ENCODE results near the gene TMEM191B.
"Not testable (repeated sequence)": the region's sequence is repeated elsewhere in the genome, so short reads cannot be mapped to it uniquely, and the experiment has no call there.

Gene TMEM191B

DNA sequence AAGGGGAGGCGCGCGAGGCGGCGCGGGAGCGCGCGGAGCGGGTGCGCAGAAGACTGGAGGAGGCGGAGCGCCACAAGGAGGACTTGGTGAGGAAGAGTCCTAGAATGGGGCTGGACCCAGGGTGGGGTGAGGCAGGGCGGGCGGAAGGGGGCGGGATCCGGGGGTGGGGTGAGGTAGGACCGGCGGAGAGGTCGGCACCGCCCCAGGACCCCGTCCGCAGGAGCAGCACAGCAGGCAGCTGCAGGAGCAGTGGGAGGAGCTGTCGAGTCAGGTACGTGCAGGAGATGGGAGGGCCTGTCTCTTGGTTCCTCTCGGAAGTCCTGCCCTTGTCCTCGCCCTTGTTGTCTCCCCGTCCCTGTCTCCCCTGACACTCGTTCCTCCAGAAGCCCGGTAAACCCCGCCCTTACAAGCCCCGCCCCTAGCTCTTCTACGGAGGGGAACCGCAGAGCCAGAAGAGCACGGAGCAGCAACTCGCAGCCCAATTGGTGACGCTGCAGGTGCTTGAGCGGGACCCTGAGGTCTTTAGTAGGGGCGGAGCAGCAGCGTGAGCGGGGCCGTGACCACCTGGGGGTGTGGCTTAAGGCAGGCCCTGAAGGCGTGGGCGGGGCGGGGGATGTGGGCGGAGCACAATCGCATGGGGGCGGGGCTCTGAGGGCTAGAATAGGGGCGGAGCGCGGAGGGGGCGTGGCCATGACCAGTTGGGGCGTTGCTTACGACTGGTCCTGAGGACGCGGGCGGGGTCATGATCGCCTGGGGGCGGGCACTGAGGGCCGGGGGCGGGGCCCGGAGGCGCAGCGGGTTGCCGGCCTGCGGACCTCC is 1.2 kb downstream of the TMEM191B start:
- not testable (repeated sequence) for H3K36me3 ChIP-seq (ENCODE audit: insufficient read depth, low read length); H3K9ac ChIP-seq (ENCODE audit: low read length); H3K4me3 ChIP-seq (ENCODE audit: low read depth, low read length, poor library complexity, severe bottlenecking); H2AFZ ChIP-seq (ENCODE audit: low read length); H3K79me2 ChIP-seq (ENCODE audit: insufficient read depth, low read length); H3K9me3 ChIP-seq (ENCODE audit: low read length); H3K27ac ChIP-seq (ENCODE audit: low read depth, low read length, poor library complexity, severe bottlenecking); H3K4me1 ChIP-seq (ENCODE audit: insufficient read depth, low read length, severe bottlenecking); H4K20me1 ChIP-seq (ENCODE audit: insufficient read depth, low read length); H3K4me2 ChIP-seq (ENCODE audit: low read length); H3K9me2 ChIP-seq (ENCODE audit: low read depth, low read length); H3K27me3 ChIP-seq (ENCODE audit: insufficient read depth, low read length); H3F3A ChIP-seq (ENCODE audit: insufficient read depth, low read length)

- H3K4me3 ChIP-seq (ENCODE audit: low read depth, low read length, poor library complexity, severe bottlenecking); H3K27ac ChIP-seq (ENCODE audit: low read depth, low read length, poor library complexity, severe bottlenecking); H3K9me3 ChIP-seq (ENCODE audit: low read length); H3K27me3 ChIP-seq (ENCODE audit: insufficient read depth, low read length); H3K9me2 ChIP-seq (ENCODE audit: low read depth, low read length); H3F3A ChIP-seq (ENCODE audit: insufficient read depth, low read length); H3K9ac ChIP-seq (ENCODE audit: low read length); H3K4me2 ChIP-seq (ENCODE audit: low read length); H3K79me2 ChIP-seq (ENCODE audit: insufficient read depth, low read length); H3K36me3 ChIP-seq (ENCODE audit: insufficient read depth, low read length); H3K4me1 ChIP-seq (ENCODE audit: insufficient read depth, low read length, severe bottlenecking); H2AFZ ChIP-seq (ENCODE audit: low read length); H4K20me1 ChIP-seq (ENCODE audit: insufficient read depth, low read length): not testable (repeated sequence)
Measured at GRCh38 chr22:18529416-18530145, 2.0 kb downstream of the TMEM191B start.

- H3K9ac ChIP-seq (ENCODE audit: low read length); H4K20me1 ChIP-seq (ENCODE audit: insufficient read depth, low read length); H3K36me3 ChIP-seq (ENCODE audit: insufficient read depth, low read length); H3K9me3 ChIP-seq (ENCODE audit: low read length); H3F3A ChIP-seq (ENCODE audit: insufficient read depth, low read length); H3K4me1 ChIP-seq (ENCODE audit: insufficient read depth, low read length, severe bottlenecking); H3K9me2 ChIP-seq (ENCODE audit: low read depth, low read length); H3K27me3 ChIP-seq (ENCODE audit: insufficient read depth, low read length); H3K27ac ChIP-seq (ENCODE audit: low read depth, low read length, poor library complexity, severe bottlenecking); H2AFZ ChIP-seq (ENCODE audit: low read length); H3K4me2 ChIP-seq (ENCODE audit: low read length); H3K79me2 ChIP-seq (ENCODE audit: insufficient read depth, low read length); H3K4me3 ChIP-seq (ENCODE audit: low read depth, low read length, poor library complexity, severe bottlenecking): not testable (repeated sequence)
Measured at GRCh38 chr22:18533633-18534032, 6.0 kb downstream of the TMEM191B start.

DNA sequence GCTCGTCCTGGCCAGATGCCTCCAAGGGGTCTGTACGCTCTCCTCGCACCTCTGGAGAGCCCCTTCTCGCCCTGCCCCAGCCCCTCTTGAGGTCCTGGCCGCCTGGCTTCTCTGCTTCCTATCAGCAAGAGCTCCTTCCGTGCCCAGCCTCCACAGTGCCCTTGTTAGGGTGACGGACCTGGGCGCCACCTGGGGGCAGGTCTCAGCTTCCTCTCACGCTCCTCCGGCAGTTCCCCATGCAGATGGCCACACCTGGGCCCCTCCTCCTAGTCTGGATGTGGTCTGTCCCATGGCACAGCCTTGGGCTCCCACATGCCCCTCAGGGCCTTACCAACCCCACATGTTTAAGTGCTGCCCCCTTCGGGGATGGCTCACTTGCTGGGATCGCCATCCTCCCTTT is 6.7 kb downstream of the TMEM191B start:
- H4K20me1 ChIP-seq (ENCODE audit: insufficient read depth, low read length); H3K36me3 ChIP-seq (ENCODE audit: insufficient read depth, low read length); H3K9me3 ChIP-seq (ENCODE audit: low read length); H3K4me2 ChIP-seq (ENCODE audit: low read length); H2AFZ ChIP-seq (ENCODE audit: low read length); H3K4me3 ChIP-seq (ENCODE audit: low read depth, low read length, poor library complexity, severe bottlenecking); H3K27me3 ChIP-seq (ENCODE audit: insufficient read depth, low read length); H3F3A ChIP-seq (ENCODE audit: insufficient read depth, low read length); H3K79me2 ChIP-seq (ENCODE audit: insufficient read depth, low read length); H3K4me1 ChIP-seq (ENCODE audit: insufficient read depth, low read length, severe bottlenecking); H3K27ac ChIP-seq (ENCODE audit: low read depth, low read length, poor library complexity, severe bottlenecking); H3K9ac ChIP-seq (ENCODE audit: low read length); H3K9me2 ChIP-seq (ENCODE audit: low read depth, low read length): not testable (repeated sequence)

DNA sequence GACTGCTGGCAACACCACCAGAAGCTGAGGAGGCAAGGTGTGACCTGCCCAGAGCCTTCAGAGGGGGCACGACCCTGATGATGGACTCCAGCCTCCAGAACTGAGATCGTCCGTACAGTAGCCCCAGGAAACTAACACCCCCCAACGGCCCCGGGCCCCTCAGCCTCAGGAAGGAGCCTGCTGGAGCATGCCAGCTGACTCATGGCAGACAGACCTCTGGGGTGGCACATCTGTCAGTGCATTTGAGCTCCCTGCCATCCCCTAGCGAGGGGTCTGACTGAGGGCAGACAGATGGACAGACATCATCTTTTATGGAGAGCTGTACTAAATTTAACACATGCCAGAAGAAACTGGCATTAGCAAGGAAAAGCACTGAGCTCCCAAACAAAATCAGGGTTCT is 12.4 kb downstream of the TMEM191B start:
- H3K79me2 ChIP-seq (ENCODE audit: insufficient read depth, low read length); H3K9ac ChIP-seq (ENCODE audit: low read length); H3K27me3 ChIP-seq (ENCODE audit: insufficient read depth, low read length); H3K4me2 ChIP-seq (ENCODE audit: low read length); H4K20me1 ChIP-seq (ENCODE audit: insufficient read depth, low read length); H3K9me3 ChIP-seq (ENCODE audit: low read length); H3K4me1 ChIP-seq (ENCODE audit: insufficient read depth, low read length, severe bottlenecking); H3K4me3 ChIP-seq (ENCODE audit: low read depth, low read length, poor library complexity, severe bottlenecking); H3F3A ChIP-seq (ENCODE audit: insufficient read depth, low read length); H2AFZ ChIP-seq (ENCODE audit: low read length); H3K27ac ChIP-seq (ENCODE audit: low read depth, low read length, poor library complexity, severe bottlenecking); H3K36me3 ChIP-seq (ENCODE audit: insufficient read depth, low read length); H3K9me2 ChIP-seq (ENCODE audit: low read depth, low read length): not testable (repeated sequence)

- not testable (repeated sequence) for H3K79me2 ChIP-seq (ENCODE audit: insufficient read depth, low read length); H3K4me3 ChIP-seq (ENCODE audit: low read depth, low read length, poor library complexity, severe bottlenecking); H3K9me2 ChIP-seq (ENCODE audit: low read depth, low read length); H3F3A ChIP-seq (ENCODE audit: insufficient read depth, low read length); H4K20me1 ChIP-seq (ENCODE audit: insufficient read depth, low read length); H3K9me3 ChIP-seq (ENCODE audit: low read length); H3K9ac ChIP-seq (ENCODE audit: low read length); H3K27me3 ChIP-seq (ENCODE audit: insufficient read depth, low read length); H3K4me1 ChIP-seq (ENCODE audit: insufficient read depth, low read length, severe bottlenecking); H3K36me3 ChIP-seq (ENCODE audit: insufficient read depth, low read length); H2AFZ ChIP-seq (ENCODE audit: low read length); H3K27ac ChIP-seq (ENCODE audit: low read depth, low read length, poor library complexity, severe bottlenecking); H3K4me2 ChIP-seq (ENCODE audit: low read length)
Measured at GRCh38 chr22:18543400-18543799, 15.8 kb downstream of the TMEM191B start.

DNA sequence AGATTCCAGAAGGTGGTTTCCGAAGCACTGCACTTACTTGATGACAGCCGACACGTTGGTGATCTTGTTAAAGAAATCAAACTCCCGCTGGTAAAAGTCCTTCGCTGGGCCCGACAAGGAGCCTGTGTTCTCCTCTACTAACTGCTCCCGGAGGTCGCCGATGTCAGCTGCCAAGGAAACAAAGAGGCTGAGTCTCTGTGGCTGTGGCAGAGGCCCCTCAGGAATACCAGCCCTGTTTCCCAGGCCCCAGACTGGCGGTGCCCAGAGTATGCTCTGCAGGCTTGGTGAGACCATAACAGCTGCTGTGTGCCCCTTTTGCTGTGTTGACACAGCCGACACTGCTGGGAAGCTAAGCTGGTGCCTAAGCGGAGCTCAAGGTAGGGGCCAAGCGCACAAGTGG is 17.0 kb downstream of the TMEM191B start:
- not testable (repeated sequence) for H3K27me3 ChIP-seq (ENCODE audit: insufficient read depth, low read length); H3K79me2 ChIP-seq (ENCODE audit: insufficient read depth, low read length); H3K4me1 ChIP-seq (ENCODE audit: insufficient read depth, low read length, severe bottlenecking); H3K36me3 ChIP-seq (ENCODE audit: insufficient read depth, low read length); H3K9me2 ChIP-seq (ENCODE audit: low read depth, low read length); H3K4me2 ChIP-seq (ENCODE audit: low read length); H3K27ac ChIP-seq (ENCODE audit: low read depth, low read length, poor library complexity, severe bottlenecking); H4K20me1 ChIP-seq (ENCODE audit: insufficient read depth, low read length); H3F3A ChIP-seq (ENCODE audit: insufficient read depth, low read length); H3K4me3 ChIP-seq (ENCODE audit: low read depth, low read length, poor library complexity, severe bottlenecking); H3K9me3 ChIP-seq (ENCODE audit: low read length); H3K9ac ChIP-seq (ENCODE audit: low read length); H2AFZ ChIP-seq (ENCODE audit: low read length)

All from OCI-LY1 (cell line).